HPDE6-E6E7 (cell line): ENCODE measurements around the gene NLK.

ENCODE experiments used
- DNase-seq: peaks from one replicate; pipeline ENCODE4 v3.0.0; 2011; ENCODE audit warnings: missing footprints; ENCODE audit errors: extremely low spot score

Gene NLK

DNA sequence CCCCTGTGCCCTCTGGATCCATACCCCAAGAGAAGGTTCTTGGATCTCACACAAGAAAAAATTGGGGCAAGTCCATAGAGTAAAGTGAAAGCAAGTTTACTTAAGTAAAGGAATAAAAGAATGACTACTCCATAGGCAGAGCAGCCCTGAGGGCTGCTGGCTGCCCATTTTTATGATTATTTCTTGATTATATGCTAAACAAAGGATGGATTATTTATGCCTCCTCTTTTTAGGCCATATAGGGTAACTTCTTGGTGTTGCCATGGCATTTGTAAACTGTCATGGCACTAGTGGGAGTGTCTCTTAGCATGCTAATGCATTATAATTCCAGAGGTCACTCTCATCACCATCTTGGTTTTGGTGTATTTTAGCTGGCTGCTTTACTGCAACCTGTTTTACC, 70.8 kb downstream of the NLK start:
- no peak for DNase-seq

DNA sequence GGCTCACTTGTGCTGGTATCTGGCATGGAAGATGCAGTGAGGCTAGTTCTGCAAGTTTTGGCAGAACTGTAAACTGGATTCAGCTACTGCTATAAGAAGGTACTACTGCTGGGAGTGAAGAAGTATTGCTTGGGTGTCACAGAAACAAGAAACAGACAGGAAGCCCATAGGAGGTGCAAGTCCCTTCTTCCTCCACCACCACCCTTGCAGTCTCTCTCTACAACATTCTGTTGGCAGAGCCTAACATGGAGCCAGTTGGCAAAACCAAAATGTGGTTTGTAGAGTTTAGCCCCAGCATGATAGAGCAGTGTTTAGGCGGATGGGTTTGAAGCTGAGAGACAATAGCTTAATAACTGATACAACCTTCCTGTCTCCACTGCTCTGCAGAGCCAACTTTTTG, 72.6 kb downstream of the NLK start:
- no peak for DNase-seq

DNA sequence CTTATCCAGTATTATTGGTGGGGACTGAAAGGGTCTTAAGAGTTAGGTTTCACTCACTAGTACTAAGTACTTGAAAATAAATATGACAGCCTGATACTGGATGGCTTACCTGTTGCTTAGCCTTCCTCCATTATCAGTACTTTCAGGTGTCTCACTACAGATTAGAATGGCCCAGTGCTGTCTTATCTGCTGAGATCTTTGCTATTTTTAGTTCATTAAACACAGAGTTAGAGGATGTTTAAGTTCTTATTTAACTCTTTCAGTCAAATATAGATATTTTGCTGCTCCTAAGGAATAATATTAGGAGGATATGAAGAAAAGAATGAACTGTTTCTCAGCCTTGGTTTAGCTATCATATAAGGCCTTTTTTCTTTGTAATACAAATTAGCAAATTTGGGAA, 74.8 kb downstream of the NLK start:
- no peak for DNase-seq

DNA sequence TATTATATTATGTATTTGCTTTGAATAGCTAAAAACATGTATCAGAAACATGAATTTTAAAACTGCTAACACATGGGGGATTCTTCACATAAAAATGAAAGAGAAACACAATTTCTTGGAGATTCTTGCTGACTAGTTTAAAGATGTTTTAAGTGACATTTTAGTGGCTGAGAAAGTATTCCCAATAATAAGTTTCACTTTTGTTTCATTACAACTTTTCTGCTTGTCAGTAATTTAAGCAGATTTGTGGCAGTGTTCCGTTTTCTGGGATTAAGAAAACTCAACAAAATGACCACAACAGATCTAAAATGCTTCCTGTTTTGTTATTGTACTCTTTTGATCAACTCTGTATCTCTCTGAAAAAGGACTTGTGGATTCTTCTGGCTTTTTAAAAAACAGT, 75.9 kb downstream of the NLK start:
- DNase-seq, result no peak

DNA sequence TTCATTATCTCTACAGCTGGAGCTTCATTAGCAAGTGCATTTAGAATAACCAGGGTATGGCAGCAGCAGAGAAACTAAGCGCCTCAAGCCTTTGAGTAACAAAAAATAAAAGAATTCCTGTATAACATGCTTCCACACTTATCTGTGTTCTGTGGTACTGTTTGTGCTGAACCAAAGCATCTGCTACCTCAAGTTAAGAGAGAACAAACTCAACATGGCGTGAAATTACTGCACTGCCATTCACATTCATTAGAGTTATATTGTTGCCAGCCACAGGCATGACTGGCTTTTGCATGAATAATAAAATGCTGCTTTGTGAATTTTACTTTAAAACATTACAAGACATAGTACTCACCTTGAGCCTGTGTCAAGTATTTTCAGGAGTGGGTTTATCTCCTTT, 76.6 kb downstream of the NLK start:
- no peak for DNase-seq

DNA sequence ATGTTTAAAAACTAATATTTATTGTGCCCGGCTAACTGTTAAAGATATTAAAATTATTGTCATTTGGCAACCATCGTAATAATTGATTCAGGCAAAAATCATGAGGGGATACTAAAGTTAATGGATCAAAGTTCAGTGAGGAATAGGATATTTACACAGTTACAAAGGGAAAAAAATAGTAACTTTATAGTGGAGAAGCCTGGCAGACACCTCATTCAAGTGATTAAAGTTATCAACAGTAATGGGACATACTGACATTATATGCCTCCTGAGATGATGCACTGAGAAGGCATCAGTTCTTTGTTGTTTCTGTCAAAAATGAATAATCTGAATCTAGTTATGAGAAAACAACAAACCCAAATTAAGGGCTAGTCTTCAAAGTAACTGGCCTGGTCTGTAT, 77.1 kb downstream of the NLK start:
- no peak for DNase-seq

DNA sequence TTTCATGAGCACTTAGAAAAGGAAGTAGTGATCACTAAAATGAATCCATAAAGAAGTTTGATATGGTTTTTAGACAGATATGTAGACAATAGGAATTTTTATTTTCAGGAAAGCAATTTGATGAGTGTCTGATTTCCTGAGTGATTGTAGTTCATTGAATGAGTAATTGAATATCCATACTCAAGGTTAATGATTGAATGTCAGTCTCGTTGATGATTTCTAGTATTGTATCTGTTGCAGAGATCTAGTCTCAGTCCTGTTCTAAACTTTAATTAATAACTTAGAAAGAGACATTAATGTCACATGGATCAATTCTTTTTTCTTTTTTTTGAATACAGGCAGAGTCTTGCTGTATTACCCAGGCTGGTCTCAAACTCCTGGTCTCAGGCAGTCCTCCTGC, 78.3 kb downstream of the NLK start:
- DNase-seq, result no peak

DNA sequence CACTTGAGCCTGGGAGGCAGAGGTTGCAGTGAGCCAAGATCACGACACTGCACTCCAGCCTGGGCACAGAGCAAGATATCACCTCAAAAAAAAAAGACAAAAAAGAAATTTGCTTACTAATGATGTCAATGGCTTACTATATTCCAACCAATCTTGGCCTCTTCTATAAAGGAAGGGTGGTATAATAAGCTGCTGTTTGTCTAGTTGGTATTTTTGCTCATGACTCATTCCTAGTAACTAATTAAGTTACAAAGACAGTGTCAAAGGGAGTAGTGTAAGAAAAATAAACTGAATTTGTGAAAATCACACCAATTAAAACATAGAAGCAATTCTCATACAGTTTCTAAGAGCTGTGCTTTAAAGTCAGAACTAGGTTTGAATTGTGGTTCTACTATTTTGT, 82.5 kb downstream of the NLK start:
- no peak for DNase-seq

DNA sequence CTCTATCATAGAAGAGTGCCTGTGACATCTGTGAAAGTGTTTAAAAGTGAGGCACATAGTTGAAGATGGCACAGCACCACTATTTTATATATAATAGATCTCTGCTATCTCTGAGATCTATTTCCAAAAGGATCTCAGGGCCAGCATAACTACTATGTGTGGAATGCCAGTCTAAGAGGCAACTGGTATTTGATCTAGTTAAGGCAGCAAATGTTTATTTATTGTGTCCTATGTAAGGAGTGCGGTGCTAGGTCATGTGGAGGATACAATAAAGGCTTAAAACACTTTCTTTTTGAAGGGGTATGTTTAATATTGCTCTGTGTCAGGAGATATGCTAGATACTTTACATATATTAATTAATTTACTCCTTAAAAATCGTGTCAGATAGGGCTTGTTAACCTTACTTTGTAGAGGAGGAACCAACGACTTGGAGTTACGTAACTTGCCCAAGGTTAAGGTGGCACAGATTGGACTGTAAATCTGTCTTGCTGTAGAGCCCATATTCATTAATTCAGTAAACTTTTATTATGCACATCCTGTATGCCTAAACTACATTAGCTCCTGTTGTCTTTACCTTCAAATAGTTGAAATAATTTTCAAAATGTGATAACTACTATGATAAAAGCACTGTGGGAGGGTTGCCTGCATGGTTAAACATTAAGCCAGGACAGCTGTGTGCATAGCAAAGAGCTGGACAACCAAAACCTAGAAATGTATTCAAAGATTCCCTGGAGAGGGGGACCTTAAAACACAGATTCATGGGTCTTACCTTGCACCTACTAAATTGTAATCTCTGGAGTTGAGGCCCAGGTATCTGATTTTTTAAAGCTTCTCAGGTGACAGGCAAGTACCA, 83.3 kb downstream of the NLK start:
- no peak for DNase-seq

DNA sequence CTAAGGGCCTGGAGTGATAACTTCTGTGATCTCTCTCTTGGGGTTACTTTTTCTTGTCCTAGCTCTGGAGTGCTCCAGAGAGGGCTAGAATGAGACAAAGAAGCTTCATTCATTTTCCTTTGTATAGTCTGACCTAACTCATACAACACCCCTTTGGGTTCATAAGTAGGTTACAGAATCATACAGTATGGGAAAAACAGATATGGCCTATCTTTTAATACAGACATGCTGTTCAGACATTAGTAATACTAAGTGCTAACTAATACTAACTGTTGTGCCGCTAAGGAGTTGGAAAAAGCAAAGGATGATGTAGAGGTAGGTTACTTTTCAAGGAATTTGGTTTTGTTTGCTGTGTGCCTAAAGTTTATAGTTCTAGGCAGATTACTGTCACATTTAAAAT, 84.7 kb downstream of the NLK start:
- DNase-seq, result no peak

DNA sequence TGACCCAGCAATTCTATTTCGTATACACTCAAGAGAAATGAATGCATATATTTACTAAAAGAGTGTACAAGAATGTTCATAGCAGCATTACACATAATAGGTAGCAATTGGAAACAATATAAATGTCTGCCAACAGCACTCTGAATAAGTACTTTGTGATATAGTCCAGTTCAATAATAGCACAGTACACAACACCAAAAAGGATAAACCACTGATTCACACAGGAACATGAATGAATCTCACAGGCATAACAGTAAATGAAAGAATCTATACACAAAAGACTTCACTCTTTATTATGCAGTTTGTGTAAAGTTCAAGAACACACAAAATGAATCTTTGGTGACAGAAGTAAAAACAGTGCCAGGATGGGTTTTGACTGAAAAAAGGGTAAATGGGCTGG, 86.3 kb downstream of the NLK start:
- no peak for DNase-seq

DNA sequence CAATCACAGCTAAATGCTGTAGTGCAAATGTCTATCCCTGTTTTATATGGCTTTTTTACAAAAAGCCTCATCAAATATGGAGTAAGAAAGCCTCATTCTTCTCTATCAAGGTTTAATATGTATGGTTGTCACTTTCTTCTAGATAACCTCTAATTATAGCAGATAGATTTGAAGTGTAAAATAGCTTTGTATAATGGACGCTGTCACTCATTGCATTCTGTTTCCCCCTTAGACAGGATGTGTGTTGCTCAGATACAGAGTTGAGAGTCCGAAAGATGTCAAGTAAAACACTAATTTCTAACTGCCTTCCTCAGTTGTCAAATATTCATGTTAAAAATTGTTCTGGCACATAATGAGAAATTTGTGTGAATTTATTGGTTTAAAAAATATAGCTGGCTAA, 88.0 kb downstream of the NLK start:
- no peak for DNase-seq

DNA sequence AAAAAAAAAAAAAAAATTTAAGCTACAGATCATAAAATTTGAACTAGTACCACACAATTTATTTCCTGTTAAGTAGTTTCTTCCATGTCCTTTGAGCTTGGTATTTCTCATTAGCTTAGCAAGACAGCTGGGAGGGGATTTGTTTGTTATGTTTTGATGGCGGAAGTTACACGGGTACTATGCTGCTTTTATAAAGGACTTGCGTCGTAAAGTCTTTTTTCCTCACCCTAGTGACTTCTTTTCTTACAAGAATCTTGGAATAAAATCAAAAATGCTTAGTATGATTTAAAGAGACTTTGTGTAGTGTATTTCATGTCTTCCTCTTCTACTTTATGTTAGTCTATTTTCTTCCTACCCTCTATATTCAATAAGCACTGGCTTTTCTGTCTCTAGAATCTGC, 89.1 kb downstream of the NLK start:
- no peak for DNase-seq

DNA sequence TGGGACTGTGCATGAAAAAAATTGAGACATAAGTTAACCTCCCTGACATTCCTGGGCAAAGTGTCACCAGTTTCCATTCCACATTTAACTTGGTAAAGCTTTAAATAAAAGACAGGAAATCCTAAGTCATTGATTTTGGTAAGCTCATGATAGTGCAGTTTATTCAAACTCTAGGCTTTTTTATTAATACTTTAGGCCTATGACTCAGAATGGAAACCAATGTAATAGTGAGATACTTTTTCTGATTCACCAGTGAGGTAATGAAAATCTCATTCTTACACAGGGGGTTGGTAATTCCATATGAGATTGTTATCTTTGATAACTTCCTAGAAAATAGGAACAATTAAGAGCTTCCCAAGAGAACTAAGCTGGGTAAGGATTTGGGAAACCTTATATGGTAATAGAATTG, 91.1 kb downstream of the NLK start:
- no peak for DNase-seq

DNA sequence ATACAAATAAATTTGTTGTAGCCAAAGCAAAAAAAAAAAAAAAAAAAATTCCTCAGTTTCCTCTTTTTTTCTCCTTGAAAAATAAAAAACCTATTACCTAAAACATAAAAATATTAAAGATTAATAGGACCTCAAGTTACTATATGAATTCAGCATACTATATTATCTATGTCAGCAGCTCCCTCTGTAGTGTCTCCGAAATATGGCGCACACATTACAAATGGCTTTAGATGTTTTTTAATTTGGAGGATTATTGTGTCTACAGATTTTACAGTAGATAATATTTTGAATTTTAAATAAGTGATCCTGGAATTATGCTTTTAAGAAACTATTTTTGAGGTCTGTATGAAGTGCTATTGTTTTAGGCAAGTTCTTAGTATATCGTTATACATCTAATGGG, 94.4 kb downstream of the NLK start:
- DNase-seq, result no peak

DNA sequence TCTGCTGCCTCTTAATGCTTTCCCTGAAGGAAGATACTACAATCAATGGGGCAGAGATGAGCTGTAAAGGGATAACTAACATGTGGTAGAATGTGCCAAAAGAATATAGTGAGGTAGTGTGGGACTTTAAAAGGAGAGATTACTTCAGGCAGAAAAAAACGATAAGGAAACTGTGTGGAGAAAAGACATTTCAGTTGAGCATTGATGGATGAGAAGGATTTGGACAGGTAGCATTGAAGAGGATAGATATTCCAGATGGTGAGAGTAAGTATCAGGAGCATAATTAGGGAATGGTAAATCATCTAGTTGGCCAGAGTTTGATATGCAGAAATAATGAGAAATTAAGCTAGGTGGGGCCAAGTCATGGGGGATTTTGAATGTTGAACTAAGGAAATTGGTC, 97.3 kb downstream of the NLK start:
- no peak for DNase-seq

DNA sequence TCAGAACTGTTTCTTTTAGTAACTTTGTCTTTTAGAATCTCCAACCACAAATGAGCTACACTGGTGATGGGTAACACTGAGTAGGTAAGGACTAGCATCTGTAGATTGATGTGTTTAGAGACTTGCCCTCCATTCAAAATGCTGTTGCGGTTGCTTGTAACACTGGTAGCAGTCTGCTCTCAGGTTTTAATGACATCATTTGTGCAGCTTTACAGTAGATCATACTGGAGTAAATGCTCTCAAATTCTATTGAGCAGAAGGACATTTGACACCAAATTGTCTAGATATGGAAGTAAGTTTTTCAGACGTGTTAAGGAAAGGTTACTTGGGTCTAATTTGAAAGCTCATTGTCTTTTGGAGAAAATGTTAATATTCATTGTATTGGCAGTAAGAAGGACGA, 98.8 kb downstream of the NLK start:
- no peak for DNase-seq

DNA sequence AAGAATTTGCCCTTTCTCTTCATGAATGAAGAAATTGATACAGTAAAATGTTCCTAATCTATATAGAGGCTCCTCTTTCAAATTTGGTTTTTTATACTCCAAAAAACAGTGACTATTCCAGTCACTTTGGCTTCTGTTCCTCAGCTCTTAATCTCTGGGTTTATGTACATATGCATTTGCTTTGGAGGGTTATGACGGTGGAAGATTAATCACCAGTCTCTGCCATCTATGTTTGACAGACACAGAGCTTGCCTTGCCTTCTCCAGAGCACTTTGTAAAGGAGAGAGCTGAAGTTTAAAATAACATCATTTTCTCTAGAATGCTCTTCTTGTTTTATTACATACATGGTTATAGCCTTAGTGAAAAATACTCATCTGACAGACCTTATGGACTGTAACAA, 99.3 kb downstream of the NLK start:
- DNase-seq, result no peak

DNA sequence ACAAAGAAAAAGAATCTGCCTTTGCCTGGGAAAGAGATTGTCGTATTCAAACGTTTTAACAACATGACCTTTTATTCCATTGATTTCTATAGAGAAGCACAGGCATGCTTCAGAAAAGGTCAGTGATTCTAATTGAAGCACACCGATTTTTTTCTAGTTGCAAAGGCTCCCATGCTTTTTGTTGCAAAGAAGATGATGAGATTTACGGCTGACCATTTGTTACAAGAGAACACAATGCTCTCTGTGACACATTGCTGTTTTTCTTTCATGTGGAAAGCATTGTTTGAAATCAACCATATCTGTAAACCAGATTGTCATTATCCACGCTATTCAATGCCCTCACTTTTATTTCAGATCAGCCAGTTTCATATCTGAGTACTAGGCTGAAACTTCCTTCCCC, 99.8 kb downstream of the NLK start:
- DNase-seq, result no peak

DNA sequence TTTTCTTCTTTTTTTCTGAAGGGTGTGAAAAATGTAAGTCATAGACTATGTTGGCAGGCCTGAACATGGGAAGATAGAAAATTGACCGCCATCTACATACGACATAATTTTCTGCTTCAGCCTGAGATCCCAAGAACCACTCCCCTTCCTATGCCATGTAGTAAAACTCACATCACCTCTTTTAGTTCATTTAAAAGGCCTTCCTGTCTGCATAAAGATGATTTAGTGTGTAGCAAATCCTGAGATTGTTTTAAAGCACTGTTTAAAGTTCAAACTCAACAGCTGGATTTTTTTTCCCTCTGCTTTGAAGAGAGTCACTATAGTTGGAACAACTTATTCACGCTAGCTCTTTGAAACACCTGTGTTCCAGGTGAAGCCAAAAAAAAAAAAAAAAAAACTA, 101.5 kb downstream of the NLK start:
- no peak for DNase-seq

DNA sequence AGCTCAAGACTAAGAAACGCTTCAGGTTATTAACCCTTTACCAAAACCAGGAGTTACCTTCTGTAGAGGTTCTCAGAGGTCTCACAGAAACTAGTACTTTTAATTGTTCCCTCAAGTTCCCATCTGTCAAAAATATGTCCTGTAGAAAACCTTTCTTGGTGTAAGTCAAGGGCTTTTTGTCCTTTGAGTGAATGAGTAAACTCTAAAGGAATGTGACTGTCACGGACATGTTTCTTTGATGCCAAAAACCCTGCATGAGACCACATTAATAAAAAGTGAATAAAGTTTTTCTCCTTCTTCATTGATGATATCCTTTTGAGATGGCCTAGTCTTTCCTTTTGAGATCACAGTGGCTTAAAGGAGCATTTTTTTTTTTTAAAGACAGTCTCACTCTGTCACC, 102.9 kb downstream of the NLK start:
- DNase-seq, result no peak

DNA sequence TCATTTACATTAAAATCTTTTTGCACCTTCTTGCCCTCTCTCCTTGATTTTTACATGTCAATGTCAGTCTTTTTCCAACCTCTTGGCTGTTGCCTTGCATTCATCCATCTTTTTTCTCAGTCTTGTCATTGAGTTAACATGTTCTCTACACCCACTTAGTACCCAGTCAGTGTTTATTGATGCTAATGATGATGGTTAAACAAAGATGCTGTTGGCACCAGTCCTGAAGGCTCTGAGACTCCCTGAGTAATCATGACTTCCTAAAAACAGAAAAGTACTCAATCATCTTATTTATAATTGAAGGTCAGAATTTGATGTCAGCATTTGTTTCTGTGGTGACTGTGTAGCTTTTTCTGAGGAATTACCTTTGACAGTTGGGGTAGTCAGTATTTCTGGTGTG, 104.5 kb downstream of the NLK start:
- DNase-seq, result no peak

DNA sequence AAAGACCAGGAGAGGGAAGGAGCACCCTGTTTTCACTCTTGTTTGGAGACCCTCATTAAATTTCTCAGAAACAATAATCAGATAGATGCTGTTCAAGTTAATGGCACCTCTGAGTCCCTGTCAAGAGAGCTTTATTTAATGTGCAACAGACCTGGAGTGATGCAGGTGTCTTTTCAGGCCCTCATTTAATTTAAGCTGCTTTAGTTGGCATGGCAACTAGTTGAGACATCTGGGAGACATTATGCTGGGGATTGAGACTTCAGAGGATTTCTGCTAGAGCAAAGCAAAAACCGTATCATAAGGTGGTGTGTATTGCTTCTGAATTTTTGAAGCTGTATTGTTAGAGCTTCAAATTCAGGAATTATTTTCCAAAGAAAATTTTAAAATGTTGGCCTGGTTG, 108.5 kb downstream of the NLK start:
- no peak for DNase-seq

DNA sequence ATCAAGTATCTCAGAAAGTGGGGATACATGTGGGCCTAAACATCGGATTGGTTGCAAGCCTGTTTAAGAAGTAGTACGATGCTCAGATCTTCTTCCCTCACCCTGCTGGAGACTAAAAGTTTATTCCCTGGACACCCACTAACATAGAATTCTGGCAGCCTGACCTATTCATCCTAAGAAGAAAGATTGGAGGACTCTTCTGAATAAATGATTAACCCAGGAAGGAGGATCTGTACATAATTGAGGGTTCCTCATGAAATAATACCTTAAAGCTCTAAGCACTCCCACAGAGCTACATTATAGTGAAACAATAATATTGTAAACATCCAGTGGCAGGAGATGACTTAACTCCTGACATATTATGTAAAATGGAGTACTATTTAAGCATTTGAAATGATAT, 111.7 kb downstream of the NLK start:
- DNase-seq, result no peak
